ENCODE results near the gene KCNQ1. TPM values are rescaled to one million over a fixed set of nuclear protein-coding genes. Genes with fewer than 3 reads are reported as not detected.

Gene KCNQ1
- polyA plus RNA-seq, 3 donors: 11.5 to 13.4 (median 12.7) TPM

GRCh38 chr11:2549491-2549875 is 104.7 kb downstream of the KCNQ1 start:
- no peak for DNase-seq

GRCh38 chr11:2549876-2550605 is 105.2 kb downstream of the KCNQ1 start:
- DNase-seq: no peak

- no peak for DNase-seq
Measured at GRCh38 chr11:2550606-2550970, 105.8 kb downstream of the KCNQ1 start.

GRCh38 chr11:2551131-2551530 is 106.3 kb downstream of the KCNQ1 start:
- DNase-seq: no peak

GRCh38 chr11:2552210-2552609 is 107.4 kb downstream of the KCNQ1 start:
- DNase-seq: no peak

- no peak for DNase-seq
Measured at GRCh38 chr11:2553198-2553597, 108.4 kb downstream of the KCNQ1 start.

GRCh38 chr11:2553886-2554285 is 109.1 kb downstream of the KCNQ1 start:
- DNase-seq: no peak

GRCh38 chr11:2554338-2555207 is 109.8 kb downstream of the KCNQ1 start:
- DNase-seq: no peak

GRCh38 chr11:2555336-2555735 is 110.5 kb downstream of the KCNQ1 start:
- no peak for DNase-seq

GRCh38 chr11:2555891-2556290 is 111.1 kb downstream of the KCNQ1 start:
- DNase-seq: no peak

GRCh38 chr11:2557381-2557780 is 112.6 kb downstream of the KCNQ1 start:
- no peak for DNase-seq

GRCh38 chr11:2558397-2558796 is 113.6 kb downstream of the KCNQ1 start:
- DNase-seq: no peak

GRCh38 chr11:2558861-2559526 is 114.2 kb downstream of the KCNQ1 start:
- no peak for DNase-seq

- no peak for DNase-seq
Measured at GRCh38 chr11:2559527-2560311, 114.9 kb downstream of the KCNQ1 start.

GRCh38 chr11:2561696-2562581 is 117.1 kb downstream of the KCNQ1 start:
- no peak for DNase-seq

- no peak for DNase-seq
Measured at GRCh38 chr11:2562890-2563212, 118.0 kb downstream of the KCNQ1 start.

- DNase-seq: no peak
Measured at GRCh38 chr11:2563213-2564007, 118.6 kb downstream of the KCNQ1 start.

GRCh38 chr11:2564008-2564530 is 119.3 kb downstream of the KCNQ1 start:
- DNase-seq: no peak

GRCh38 chr11:2564588-2565425 is 120.0 kb downstream of the KCNQ1 start:
- DNase-seq: no peak
